Inferior parietal cortex (tissue), 1 donor: ENCODE results near the gene KDM4C.
"Not testable (repeated sequence)": the region's sequence is repeated elsewhere in the genome, so short reads cannot be mapped to it uniquely, and the experiment has no call there.

Source experiments
- DNase-seq: peaks from one replicate; pipeline ENCODE4 v3.0.0-alpha.2; 2016; ENCODE audit errors: extremely low spot score

KDM4C gene

DNA sequence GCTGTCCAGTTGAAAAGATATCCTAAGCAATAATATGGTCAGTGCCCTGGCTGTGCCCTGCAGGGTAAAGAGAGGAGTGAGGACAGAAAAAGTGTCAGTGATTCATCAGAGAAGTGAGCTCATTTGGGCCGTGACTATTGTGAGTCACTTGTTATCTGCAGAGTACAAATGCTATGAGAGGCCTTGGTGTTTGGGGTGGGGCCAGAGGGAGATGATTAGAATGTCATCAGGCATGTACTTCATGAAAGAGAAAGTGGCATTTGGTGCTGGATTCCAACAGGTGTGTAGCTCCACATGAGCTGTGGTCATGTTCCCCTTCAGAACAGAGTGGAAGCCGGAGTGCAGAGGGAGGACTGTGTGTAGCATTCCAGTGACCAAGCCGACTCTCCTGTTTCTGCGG, 174.1 kb downstream of the KDM4C start:
- DNase-seq = no peak

DNA sequence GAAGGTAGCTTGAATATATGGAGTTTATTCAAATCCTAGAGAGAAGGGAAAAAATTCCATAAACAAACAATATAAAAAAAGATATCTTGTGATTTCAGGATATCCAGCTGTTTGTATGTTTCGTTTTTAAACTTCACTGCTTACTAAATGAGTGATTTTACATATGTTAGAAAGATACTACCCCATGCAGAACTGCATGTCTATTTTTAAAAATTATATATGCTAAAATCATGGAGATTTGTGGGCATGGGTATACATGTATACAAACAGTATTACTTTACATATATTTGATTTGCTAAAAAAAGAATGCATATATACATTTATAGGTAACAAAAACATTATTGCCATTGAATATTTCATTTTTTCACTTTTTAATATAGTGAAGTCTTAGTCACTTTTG, 178.3 kb downstream of the KDM4C start:
- DNase-seq = no peak

DNA sequence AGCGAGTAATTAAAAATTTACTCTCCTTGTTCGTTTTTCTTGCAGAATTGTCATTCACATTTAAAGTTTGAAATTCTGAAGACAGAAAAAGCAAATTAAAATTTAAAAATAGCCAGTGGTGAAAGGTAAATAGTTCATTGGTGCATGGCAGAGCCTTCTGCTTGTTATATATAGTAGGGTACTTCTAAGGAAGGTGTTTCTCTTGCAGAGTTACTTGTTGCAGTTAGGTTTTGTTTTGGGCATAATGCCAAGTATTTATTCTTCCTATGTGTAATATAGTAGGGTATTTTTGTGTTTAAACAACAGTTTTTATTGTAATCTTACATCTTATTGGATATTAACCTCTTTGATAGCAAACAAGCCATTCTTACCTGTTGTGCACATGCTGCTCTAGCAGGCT, 179.4 kb downstream of the KDM4C start:
- DNase-seq = no peak

DNA sequence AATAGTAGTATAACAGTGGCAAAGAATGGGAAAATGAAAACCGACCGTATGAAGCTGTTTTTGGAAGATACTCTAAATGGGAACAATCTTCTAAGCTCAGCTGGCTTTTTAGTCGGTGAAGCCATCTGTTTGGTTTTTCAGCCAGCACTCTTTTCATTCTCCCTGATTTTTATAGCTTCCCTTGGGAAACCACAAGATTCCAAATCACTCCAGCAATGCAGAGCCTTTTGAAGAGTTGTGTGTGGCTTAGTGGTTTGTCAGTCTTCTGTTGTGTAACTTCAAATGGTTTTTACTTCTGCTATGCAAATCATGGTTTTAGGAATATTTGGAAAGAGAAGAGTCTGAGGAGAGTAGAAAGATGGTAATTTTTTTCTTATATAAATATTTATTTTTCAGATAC, 180.7 kb downstream of the KDM4C start:
- peak; percentile 48 for DNase-seq

DNA sequence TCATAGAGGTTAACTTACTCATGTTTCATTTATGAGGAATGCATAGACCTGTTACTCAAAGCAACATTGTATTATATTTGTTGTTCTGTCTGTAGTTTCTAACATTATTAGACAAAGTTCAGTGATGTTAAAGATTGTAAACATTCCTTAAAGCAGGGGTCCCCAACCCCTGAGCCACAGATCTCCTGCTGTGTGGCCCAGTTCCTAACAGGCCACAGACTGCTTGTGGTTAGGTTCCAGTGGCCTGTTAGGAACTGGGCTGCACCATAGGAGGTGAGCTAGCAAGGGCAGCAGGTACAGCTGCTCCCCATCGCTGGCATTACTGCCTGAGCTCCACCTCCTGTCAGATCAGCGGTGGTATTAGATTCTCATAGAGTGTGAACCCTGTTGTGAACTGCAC, 181.1 kb downstream of the KDM4C start:
- no peak for DNase-seq

DNA sequence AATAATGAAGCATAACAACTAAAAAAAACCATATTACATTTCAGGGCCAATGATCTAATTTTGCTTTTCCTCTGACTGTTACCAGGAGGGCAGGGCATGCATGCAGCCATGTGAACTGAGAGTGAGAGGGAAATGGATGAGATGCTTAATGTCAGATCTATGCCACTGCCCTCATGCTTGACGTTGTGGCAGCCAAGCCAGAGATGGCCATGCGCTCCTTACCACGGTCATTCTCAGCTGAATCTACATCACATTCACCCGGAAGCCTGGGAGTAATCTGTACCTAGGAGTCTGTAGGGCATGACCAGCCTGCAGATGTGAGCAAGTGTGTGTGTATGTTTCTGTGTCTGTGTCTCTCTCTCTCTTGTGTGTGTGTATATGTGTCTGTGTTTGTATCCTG, 183.7 kb downstream of the KDM4C start:
- no peak for DNase-seq

DNA sequence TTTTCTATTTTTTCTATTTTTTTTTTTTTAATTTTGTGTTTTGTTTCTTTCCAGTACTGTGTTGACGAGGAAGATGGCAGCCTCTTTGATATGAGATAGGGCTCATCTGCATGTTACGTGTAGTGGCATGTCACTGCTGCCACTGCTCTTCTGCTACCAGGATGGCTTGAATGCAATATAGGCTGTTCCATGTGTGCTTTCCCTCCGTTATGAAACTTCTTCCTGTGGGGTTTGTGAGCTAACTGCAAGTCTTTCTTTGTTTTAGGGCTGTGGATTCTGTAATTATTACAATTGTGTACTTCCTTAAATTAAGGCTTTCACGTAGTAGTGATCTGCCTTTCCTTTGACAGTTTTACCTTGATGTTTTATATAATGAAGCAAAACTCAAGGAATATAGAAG, 184.6 kb downstream of the KDM4C start:
- no peak for DNase-seq

DNA sequence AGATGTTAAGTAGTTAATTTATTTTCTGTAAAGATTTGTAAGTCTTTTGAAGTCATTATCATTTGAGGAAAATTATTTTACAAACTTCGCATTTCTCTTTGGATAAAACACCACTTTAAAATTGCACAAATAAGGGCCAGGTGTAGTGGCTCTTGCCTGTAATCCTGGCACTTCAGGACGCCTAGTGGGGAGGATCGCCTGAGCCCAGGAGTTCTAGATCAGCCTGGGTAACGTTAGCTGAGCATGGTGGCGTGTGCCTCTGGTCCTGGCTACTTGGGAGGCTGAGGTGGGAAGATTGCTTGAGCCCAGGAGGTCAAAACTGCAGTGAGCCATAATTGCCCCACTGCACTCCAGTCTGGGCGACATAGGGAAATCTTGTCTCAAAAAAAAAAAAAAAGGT, 185.5 kb downstream of the KDM4C start:
- no peak for DNase-seq

DNA sequence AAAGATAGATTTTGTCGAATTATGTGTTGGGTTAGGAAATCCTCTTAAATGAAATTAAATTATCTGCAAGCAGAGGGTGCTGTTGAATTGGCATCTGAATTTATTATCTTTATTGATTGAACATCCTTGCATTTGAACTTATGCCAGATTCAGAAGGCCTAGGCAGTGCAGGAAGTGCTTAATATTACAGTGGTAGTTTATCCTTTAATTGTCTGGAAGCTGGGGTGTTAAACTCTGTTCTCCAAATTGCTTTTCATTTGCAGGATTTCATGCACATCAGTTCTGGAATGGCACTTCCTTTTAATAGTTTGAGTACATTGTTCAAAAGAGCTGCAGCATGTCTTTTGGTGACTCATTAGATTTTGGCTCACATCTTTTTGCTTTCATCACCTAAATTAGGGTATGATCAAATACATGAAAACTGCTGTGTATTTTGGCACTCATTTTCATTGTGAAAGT, 186.3 kb downstream of the KDM4C start:
- DNase-seq = peak; percentile 57

DNA sequence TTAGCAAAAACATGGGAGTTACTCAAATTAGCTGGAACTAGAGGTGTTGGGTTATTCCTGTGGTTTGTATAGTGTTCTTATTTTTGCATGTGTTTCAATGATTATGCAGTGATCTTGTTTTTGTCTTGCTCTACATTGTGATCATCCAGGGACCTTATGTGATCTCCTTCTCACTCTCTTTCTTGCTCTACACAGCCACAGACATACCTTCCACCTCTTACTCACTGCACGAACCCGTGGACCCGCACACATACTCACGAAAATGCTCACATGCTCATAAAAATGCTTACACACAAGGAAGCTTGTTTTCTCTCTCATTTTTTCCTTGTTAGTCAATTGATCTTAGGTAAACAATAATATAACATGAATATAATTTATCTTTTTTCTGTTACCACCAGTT, 187.1 kb downstream of the KDM4C start:
- no peak for DNase-seq

DNA sequence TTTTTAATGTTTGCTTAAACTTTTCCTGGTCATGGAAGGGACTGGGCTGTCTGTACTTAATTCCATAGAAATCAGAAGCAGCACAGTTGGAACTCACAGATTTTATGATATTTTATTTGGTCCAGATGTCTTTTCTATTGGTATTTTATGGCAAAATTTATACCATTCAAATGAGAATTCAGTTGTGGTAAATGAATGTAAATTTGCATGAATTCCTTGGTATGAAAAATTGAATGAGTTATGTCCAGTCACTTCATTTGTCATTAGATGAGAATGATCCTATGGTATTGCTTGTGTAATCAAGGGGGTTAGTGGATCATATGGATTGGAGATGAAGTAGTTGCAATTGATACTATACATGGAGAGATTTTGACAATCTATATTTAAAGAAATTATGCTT, 188.0 kb downstream of the KDM4C start:
- DNase-seq = no peak

DNA sequence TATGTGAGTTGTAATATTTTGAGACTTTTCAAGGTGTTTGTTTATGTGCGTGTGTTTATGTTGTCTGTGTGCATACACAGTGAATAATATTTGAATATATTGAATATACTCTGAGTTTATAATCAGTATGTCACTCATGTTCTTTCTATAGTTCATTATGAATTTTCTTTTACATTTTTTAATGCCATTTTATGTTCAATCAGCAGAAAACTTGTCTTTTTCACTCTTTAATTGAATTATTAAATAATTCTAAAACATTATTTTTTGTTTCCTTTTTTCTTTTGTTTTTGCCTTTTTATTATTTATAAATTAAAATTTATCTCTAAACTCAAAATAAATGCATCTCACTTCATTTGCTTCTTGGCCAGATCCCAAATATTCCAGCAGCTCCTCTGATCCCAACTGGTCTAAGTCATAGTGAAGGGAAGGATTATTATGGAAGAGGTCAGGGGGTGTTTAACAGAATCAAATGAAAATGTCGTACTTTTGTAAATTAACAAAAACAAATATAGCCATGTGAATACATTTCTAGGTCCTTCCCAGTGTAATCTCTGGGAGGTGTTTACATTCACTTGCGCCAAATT, 188.9 kb downstream of the KDM4C start:
- DNase-seq = no peak

DNA sequence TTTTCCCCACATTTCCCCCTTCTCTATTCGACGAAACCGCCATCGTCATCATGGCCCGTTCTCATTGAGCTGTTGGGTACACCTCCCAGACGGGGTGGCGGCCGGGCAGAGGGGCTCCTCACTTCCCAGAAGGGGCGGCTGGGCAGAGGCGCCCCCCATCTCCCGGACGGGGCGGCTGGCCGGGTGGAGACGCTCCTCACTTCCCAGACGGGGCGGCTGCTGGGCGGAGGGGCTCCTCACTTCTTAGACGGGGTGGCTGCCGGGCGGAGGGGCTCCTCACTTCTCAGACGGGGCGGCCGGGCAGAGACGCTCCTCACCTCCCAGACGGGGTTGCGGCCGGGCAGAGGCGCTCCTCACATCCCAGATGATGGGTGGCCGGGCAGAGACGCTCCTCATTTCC, 191.1 kb downstream of the KDM4C start:
- DNase-seq = not testable (repeated sequence)

DNA sequence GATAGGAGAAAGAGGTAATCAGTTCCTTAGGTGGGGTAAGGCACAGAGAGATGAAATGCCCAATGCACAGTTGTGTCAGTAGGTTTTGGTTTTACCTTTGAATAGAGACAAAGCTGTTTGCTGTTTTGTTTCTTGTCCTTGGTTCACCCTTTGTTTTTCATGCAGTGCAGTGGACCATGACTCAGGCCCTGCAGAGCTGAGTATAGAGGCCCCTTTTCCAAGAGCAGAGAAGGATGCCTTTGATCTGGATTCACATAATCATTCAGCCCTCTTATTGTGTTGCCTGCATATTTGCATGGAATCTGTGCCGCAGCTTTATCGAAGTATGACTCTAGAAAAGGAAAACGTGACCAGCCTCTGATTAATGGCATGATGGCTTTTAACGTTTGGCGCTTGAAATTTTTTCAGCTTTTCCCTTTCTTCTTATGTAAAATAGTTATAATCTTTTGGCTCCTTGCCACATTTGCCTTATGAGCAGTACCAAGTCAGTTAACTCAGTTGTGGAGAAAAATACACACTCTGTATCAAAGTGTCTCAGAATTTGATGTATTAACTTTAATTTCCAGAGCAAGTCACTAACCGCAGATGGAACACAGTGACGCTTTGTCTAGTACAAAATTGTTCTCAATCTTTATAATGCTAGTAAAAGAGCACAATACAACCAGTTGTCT, 197.6 kb downstream of the KDM4C start:
- peak; percentile 71 for DNase-seq

DNA sequence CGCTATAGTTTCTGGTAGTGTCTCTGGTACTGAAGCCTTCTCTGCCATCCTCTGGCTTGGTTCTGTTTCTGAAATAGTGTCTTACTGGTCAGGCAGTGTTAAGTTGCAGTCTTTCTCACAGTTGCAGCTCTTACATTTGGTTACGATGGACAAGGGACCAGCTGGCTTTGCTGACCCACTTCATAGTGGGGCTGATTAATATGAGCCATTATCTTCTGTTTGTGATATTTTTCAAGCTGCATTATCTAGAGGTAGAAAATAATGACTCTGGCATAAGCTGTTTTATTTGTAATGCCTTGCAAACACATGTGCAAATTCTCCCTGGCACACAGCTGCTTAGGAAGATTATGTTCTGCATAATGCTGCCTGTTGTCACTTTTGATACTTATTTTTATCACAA, 199.1 kb downstream of the KDM4C start:
- DNase-seq = no peak

DNA sequence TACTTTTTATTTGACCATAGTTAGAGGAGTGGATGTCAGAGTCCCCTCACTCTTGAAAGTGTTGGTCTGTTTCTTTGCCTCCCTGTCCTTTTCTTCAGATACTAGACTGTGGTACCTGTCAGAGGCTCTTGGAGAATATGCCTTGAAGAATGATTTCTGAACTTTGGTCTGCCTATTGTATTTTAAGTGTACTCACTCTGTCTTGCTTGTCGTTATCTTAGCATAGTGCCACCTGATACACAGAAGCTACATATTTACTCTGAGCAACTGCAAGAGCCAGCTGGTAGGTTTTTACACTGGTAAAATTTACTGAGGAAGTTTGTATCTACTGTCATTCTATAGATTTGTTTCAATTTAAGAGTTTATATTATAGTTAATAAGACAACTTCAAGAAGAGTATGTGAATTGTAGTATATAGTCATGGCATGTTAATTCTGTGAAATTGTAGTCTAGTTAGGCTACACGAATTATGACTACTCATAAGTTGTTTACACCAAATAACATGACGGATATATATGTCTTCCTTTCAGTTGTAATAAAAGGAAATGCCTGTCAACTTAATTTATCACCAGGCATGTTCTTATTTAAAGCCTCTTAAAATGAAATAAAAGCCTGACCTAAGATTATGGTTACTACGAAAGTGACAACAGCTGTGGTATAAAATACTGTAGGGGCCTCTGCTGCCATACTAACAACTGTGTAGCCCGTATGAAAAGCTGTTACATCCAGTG, 201.7 kb downstream of the KDM4C start:
- no peak for DNase-seq

DNA sequence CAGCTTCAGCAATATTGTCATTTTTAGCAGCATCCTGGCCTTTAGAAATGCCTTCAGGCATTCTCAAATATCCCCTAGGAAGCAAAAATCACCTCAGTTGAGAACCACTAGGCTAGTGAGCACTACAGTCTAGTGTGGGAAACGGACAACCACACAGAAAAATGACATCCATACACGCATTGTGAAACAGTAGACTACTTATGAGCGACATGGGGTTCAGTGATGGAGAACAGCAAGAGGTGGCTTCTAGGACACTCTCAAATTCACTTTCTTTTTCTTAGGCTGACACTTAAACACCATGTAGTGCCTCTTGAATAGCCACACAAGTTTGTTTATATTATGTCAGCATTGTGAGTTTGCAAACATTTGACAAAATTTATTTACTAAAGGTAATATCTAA, 203.0 kb downstream of the KDM4C start:
- no peak for DNase-seq

DNA sequence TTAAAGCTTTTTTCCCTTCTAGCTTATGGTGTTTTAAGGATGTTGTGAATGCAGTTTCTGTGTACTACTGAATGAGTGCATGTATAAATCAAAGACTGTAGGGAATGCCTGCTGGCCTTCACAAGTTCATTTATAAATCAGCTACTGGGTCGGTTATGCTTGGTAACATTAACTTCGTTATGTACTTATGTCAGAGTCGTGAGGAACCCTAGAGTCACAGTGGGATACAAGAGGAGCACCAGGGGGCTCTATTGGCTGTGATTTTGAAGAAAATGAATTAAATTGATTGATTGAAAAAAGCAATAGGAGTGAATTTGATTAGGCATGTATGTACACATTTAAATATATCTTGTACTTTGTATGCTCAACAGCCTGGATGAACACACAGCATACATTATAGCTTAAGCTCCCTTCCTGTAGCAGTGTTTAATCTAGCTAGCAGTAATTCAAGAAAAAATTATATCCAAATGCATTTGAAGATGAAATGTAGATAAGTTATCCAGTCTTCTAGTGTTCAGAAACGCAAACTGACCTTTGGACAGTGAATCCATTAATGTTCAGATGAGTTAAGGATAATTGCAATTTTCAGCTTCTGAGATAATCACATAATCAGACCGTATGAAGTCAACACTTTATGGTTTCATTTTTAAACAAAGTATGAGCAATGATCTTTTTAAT, 204.2 kb downstream of the KDM4C start:
- DNase-seq = no peak

DNA sequence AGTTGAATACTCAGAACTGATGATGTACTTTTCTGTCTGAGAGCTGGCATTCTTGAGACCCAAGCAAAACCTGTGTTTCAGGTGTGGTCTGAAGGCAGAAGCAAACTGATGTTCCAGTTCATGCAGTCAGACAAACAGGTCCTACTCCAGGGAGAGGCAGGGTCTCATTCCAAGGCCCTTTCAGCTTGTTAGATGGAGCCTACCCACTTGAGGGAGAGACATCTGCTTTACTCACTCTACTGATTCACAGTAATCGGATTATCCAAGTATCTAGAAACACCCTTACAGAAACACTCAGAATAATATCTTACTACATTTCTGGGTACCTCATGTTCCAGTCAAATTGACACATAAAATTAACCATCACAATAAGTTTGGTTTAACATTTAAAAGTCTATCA, 207.8 kb downstream of the KDM4C start:
- no peak for DNase-seq

DNA sequence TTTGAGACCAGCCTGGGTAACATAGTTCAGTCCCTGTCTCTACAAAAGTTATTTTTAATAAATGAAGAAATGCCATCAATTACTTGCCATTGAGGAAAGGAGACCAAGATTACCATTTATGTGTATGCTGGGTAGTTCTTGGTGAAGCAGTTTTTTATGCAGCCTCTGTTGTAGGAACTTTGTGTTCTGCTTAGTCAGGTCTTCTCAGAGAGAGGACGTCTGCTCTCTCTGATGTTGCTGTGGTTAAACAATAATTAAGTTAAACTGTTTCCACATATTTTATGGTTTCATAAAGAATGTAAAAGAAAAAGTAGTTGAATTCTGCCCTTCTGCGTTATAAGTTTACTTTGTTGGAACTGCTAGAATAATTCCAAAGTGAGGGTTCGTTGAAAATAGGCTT, 210.5 kb downstream of the KDM4C start:
- no peak for DNase-seq

DNA sequence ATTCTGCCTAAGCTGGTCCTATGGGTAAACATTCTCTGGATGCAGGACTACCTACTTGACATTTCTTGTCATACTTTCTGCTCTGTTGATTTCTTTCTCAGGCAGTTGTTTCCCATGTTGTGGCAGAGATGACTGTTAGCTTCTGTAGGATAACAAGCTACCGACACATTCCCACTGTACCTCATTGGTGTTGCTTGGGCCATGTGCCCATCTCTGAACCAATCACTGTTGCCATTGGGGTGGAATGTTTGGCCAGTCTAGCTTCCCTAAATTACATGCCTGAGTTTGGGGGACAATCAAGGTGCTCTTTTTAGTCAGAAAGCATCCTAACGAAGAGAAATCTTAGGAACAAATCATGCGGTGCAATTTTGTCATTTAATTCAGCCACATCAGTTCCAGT, 212.0 kb downstream of the KDM4C start:
- no peak for DNase-seq

DNA sequence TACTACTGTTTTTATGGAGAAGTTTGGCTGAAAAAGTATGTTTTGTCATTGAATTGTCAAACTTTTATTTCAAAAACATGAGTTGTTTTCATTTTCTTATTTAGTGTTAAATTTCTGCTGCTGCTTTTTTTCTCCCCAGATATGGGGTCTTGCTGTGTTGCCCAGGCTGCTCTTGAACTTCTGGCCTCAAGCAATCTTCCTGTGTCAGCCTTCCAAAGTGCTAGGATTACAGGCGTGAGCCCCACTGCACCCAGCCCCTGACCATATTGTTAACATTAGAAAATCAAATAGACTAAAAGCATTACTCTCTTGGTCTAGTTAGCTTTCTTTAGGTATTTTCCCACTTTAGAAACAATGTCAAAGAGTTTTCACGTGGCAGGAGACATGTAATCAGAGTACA, 215.3 kb downstream of the KDM4C start:
- DNase-seq = no peak

DNA sequence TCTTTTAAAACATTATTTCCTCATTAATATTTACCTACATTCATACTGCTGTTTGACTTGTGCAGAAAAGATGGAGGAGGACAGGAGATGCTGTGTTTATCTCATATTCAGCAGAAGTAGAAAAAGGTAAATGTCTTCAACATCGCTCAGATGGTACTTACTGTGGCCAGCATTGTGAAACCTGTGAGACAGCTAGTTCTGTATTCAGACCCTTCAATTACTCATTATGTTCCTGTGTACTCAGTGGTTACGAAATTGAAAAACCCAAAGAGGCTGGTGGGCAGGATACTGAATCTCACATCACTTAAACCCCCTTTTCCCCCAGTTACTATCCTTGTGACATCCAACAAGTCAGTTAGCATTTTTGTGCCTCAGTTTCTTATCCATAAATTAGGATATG, 216.0 kb downstream of the KDM4C start:
- DNase-seq = no peak
